Adrenal gland (tissue), 5 donors: Measurements from ENCODE around the gene TBX4.

Experiments
- POLR2A ChIP-seq, 2 donors: fragments of 450-650 bp; IDR thresholded peaks; one replicate each; pipeline ENCODE4 v1.6.1; 2017; ENCODE audit warnings: antibody characterized with exemption in 2 of 2, mild to moderate bottlenecking in 2 of 2, moderate library complexity in 1 of 2
- TF ChIP-seq, protein P1 (sequence below), 6 experiments: fragments of 450-650 bp in 4 of 6; fragments of 200-600 bp in 2 of 6; sonication (generic) in 1 of 6; IDR thresholded peaks; 1 replicate in 5 of 6; 2 replicates in 1 of 6; pipeline versions ENCODE4 v1.5.1 to v1.8.0; 2016 to 2021; ENCODE audit warnings: antibody characterized with exemption in 6 of 6, mild to moderate bottlenecking in 2 of 6, moderate library complexity in 1 of 6
- donor health status: DM: no; HTN: no; CAD: no.

DNA sequence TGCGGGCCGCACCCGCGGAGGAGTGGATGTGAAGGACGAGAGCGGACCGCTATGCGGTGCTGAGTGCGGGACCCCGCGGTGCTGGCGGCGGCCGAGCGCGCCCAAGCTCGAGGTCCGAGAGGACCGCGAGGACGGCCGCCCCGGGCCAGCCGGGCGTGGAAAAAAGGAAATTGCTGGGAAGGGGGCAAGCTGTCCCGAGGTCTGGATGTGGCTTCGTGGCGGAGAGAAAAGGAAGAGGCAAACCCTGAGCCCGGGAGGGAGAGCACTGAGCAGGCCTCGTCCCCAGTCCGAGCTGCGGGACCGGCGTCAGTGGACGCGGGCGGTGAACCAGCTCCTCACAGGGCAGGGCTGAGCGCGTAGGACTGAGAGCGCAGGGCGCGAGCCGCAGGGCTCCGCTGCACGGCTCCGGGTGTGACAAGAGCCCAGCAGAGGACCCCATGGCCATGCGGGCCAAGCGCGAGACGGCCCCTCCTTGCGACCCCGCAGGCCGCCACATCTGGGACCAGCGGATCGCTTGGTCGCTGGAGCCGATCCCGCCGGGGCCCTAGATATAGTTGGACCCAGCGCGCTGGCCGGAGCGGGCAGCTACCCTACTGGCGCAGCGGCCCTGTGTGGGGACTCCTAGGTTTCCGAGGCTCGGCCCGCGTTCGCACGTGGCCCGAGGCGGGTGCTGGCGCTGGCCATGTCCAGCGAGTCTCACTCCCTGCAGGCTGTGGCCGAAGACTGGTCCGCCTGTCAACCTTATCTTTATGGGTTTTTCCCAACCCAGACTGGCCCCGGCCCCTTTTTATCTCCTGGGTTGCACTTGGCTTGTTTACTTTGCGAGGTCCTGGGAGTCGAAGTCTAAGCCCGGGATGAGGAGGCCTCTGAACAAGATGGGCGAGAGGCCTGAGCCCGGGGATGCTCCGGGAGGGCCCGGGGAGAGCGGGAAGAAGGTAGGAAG is 2.4 kb downstream of the TBX4 start:
- TF ChIP-seq, protein P1, sequence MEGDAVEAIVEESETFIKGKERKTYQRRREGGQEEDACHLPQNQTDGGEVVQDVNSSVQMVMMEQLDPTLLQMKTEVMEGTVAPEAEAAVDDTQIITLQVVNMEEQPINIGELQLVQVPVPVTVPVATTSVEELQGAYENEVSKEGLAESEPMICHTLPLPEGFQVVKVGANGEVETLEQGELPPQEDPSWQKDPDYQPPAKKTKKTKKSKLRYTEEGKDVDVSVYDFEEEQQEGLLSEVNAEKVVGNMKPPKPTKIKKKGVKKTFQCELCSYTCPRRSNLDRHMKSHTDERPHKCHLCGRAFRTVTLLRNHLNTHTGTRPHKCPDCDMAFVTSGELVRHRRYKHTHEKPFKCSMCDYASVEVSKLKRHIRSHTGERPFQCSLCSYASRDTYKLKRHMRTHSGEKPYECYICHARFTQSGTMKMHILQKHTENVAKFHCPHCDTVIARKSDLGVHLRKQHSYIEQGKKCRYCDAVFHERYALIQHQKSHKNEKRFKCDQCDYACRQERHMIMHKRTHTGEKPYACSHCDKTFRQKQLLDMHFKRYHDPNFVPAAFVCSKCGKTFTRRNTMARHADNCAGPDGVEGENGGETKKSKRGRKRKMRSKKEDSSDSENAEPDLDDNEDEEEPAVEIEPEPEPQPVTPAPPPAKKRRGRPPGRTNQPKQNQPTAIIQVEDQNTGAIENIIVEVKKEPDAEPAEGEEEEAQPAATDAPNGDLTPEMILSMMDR (IDR thresholded peaks at IDR 0.05), result no peak
- TF ChIP-seq POLR2A (IDR thresholded peaks at IDR 0.05), result no peak
